ENCODE results near the gene CYLD.

CYLD gene

DNA sequence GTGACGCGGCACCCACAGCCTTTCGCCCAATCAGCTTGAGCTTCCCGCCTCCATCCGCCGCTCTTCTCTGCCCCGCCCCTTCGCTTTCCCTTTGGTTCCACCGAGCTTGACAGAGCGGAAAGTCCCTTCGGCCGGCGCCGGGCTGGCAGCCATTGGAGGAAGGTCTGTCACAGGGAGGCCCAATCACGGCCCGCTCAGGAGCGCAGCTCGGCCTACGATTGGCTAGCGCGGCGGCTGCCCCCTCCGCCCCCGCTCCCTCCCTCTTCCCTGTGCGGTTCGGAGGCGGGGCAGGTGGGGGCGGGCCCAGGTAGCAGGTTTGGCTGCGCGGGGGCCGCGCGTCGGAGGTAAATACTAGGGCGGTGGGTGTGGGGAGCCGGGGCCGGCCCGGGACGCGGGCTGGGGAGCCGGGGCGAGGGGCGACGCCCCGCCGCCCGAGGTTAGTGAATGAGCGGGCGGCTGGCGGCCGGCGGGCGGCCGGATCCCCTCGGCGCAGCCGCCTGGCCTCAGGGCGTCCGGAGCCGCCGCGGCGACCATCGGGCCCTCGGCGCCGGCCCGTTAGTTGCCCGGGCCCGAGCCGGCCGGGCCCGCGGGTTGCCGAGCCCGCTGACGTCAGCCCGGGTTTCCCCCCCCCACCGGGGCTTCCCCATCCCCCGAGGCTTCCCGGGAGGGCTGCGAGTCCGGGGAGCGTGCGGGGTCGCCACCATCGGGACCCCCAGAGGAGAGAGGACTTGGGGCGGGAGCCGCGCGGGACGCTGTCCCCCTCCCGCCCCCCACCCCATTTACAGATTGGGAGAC, at the start of gene CYLD:
CYLD (plus strand) TSS at position 306 of the 795 bp plus-strand sequence. CDS start 7,613 bp downstream, outside the sequence.
- in situ Hi-C loops (cut with HindIII; ENCODE audit: low sequenced_read_pairs) = no loop called here

DNA sequence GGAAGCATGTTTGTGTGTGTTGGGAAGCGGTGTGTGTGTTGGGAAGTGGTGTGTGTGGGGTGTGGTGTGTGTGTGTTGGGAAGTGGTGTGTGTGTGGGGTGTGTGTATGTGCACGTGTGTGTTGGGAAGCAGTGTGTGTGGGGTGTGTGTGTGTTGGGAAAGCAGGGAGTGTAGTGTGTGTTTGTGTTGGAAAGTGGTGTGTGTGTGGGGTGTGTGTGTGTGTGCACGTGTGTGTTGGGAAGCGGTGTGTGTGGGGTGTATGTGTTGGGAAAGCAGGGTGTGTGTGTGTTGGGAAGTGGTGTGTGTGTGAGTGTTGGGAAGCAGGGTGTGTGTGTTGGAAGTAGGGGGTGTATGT, 49.3 kb upstream of the CYLD start:
- in situ Hi-C loops (cut with HindIII; ENCODE audit: low sequenced_read_pairs) = no loop called here

- in situ Hi-C loops (cut with HindIII; ENCODE audit: low sequenced_read_pairs) = no loop called here
Measured at GRCh38 chr16:50692999-50693781, 48.7 kb upstream of the CYLD start, which contains the start of gene NOD2. TSS of gene NOD2 (plus strand) at chr16:50693606. CDS start at chr16:50699496, 5,890 bp downstream.

- in situ Hi-C loops (cut with HindIII; ENCODE audit: low sequenced_read_pairs) = no loop called here
Measured at GRCh38 chr16:50694206-50694605, 47.7 kb upstream of the CYLD start.

- in situ Hi-C loops (cut with HindIII; ENCODE audit: low sequenced_read_pairs) = no loop called here
Measured at GRCh38 chr16:50695017-50696000, 46.6 kb upstream of the CYLD start.

DNA sequence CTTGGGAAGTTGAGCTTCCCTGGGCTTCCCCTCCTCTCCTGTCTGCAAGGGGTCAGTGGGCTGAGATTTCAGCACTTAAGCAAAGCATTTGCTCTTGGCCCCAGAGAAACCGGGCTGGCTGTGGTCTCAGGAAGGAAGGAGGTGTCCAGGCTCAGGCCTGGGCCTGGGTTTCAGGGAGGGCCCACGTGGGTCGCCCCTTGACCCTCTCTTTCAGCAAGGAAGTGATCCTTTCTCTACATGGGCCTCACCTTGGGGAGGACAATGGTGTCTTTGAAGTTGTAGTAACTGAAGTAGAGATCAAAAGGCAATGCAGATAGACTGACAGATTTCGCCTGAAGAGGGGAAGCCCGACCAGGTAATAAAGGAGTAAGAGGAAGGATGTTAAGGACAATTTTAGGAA, 45.8 kb upstream of the CYLD start:
- in situ Hi-C loops (cut with HindIII; ENCODE audit: low sequenced_read_pairs) = no loop called here

GRCh38 chr16:50696575-50697420, 45.1 kb upstream of the CYLD start:
- in situ Hi-C loops (cut with HindIII; ENCODE audit: low sequenced_read_pairs) = no loop called here

GRCh38 chr16:50697421-50697715, 44.5 kb upstream of the CYLD start:
- in situ Hi-C loops (cut with HindIII; ENCODE audit: low sequenced_read_pairs) = no loop called here

- in situ Hi-C loops (cut with HindIII; ENCODE audit: low sequenced_read_pairs) = no loop called here
Measured at GRCh38 chr16:50697881-50698767, 43.8 kb upstream of the CYLD start.

- in situ Hi-C loops (cut with HindIII; ENCODE audit: low sequenced_read_pairs) = no loop called here
Measured at GRCh38 chr16:50699326-50700159, 42.3 kb upstream of the CYLD start.

- in situ Hi-C loops (cut with HindIII; ENCODE audit: low sequenced_read_pairs) = no loop called here
Measured at GRCh38 chr16:50702725-50703124, 39.2 kb upstream of the CYLD start.

DNA sequence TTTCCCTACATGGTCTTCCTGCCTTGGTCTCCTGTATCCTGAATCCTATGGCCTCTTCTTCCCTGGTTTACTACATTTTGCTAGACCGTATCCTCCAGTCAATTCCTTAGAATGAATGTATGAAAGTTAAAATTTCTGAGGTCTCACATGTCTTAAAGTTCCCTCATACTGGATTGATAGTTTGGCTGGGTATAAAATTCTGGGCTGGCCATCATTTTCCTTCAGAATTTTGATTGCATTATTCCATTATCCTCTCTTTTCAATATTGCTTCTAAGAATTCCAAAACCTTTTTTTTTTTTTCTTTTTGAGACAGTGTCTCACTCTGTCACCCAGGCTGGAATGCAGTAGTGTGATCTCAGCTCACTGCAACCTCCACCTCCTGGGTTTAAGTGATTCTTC, 37.6 kb upstream of the CYLD start:
- in situ Hi-C loops (cut with HindIII; ENCODE audit: low sequenced_read_pairs) = no loop called here

DNA sequence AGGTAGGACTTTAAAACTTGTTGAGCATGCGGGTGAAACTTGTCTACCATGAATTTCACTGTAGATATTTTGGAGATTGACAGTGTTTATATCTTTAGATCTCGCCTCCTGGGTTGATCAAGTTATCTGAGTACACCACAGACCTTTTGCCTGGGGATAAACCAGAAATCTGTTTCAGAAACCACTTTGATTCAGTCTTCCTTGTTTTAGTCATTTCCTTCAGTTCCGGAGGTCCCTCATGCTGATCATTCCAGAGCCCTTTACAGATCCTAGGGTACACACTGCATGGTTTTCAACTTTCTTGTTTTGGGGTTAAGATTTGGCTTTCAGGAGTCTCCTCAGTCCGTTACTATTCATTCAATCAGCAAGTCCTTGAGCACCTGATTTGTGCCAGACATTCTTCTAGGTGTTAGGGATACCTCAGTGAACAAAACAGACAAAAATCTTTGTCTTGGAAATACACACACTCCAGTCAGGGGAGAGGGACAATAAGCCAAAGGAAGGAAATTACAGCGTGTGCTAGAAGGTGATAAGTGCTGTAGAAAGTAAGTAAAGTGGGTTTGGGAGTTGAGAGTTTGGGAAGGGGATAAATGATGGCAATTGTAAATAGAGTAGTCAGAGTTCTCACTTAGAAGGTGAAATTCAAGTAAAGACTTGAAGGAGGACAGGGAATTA, 36.3 kb upstream of the CYLD start:
- in situ Hi-C loops (cut with HindIII; ENCODE audit: low sequenced_read_pairs) = no loop called here

DNA sequence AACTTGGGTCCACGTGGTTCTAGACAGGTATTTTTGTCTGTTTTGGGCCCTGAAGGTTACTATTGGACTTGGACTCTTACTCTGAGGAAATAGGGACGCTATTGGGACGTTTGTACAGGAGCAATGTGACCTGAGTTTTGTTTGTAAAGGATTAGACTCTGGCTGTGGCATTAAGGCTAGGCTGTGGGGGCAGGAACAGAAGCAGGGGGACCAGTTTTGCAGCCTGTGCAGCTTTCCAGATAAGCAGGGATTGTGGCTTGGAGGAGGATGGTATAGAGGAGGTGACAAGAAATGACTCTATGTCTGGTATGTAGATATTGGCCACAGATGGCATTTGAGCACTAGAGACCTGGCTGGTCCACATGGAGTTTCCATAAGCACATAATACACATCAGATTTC, 35.6 kb upstream of the CYLD start:
- in situ Hi-C loops (cut with HindIII; ENCODE audit: low sequenced_read_pairs) = no loop called here

GRCh38 chr16:50708373-50709060, 33.4 kb upstream of the CYLD start:
- in situ Hi-C loops (cut with HindIII; ENCODE audit: low sequenced_read_pairs) = no loop called here

- in situ Hi-C loops (cut with HindIII; ENCODE audit: low sequenced_read_pairs) = no loop called here
Measured at GRCh38 chr16:50709061-50709684, 32.7 kb upstream of the CYLD start.

DNA sequence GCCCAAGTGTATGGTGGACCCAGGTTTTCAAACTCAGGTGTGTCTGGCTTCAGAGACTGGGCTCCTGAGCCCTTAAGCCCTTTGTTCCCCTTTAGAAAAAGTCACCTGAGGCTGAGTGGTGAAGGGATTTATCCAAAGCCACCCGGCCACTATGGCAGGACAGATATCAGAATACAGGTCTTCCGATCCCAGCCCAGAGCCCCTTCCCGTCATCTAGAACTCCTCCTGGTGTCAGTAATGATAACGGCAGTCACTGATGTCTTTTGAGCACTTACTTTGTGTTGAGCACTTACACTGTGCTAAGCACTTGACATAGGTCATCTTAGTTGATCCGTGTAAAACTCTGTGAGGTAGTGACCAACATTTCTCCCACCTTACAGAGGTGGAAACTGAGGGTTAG, 31.9 kb upstream of the CYLD start:
- in situ Hi-C loops (cut with HindIII; ENCODE audit: low sequenced_read_pairs) = no loop called here
